Neutrophil (primary cell): ENCODE measurements around the gene EEF1AKMT2.

Experiments used
- H3K27ac ChIP-seq: fragments of 200-600 bp; sonication (generic); 2 replicates; pipeline ENCODE4 v1.5.1; 2016; ENCODE audit warnings: mild to moderate bottlenecking, moderate library complexity
- H3K27me3 ChIP-seq: fragments of 200-600 bp; sonication (generic); 2 replicates; pipeline ENCODE4 v1.6.0; 2016; ENCODE audit warnings: mild to moderate bottlenecking
- H3K36me3 ChIP-seq: fragments of 200-600 bp; sonication (generic); 2 replicates; pipeline ENCODE4 v1.5.1; 2017
- H3K4me1 ChIP-seq, 2 experiments: fragments of 200-600 bp in 1 of 2; sonication (generic) in 1 of 2; 1 replicate in 1 of 2; 2 replicates in 1 of 2; pipeline versions ENCODE4 v1.5.1 to v1.6.1; 2013 to 2016; ENCODE audit warnings: low read depth in 1 of 2, low read length in 1 of 2, mild to moderate bottlenecking in 1 of 2, moderate library complexity in 1 of 2; ENCODE audit not compliant: control insufficient read depth in 1 of 2, insufficient read depth in 1 of 2
- H3K4me3 ChIP-seq, 2 experiments: fragments of 200-600 bp in 1 of 2; sonication (generic) in 1 of 2; 1 replicate in 1 of 2; 2 replicates in 1 of 2; pipeline ENCODE4 v1.5.1; 2013 to 2016; ENCODE audit warnings: low read depth in 1 of 2, low read length in 1 of 2, mild to moderate bottlenecking in 1 of 2, moderate library complexity in 1 of 2
- H3K9me3 ChIP-seq: fragments of 200-600 bp; sonication (generic); 2 replicates; pipeline ENCODE4 v1.5.1; 2016
- TF ChIP-seq, protein P1 (sequence below): fragments of 200-600 bp; sonication (generic); IDR thresholded peaks from 2 replicates; pipeline ENCODE4 v1.5.1; 2016; ENCODE audit warnings: antibody characterized with exemption

The EEF1AKMT2 gene

GRCh38 chr10:124755581-124755980, 36.1 kb downstream of the EEF1AKMT2 start:
- H3K27me3 ChIP-seq = no peaks in the 10 kb centered on the region
- H3K4me3 ChIP-seq = no peak overlapping the region
- H3K27ac ChIP-seq = no peak overlapping the region
- no peaks in the 10 kb centered on the region for H3K9me3 ChIP-seq
- peaks cover 23% of the 10 kb centered on the region for H3K36me3 ChIP-seq
- H3K4me1 ChIP-seq = no peaks in the 10 kb centered on the region
- TF ChIP-seq, protein P1, sequence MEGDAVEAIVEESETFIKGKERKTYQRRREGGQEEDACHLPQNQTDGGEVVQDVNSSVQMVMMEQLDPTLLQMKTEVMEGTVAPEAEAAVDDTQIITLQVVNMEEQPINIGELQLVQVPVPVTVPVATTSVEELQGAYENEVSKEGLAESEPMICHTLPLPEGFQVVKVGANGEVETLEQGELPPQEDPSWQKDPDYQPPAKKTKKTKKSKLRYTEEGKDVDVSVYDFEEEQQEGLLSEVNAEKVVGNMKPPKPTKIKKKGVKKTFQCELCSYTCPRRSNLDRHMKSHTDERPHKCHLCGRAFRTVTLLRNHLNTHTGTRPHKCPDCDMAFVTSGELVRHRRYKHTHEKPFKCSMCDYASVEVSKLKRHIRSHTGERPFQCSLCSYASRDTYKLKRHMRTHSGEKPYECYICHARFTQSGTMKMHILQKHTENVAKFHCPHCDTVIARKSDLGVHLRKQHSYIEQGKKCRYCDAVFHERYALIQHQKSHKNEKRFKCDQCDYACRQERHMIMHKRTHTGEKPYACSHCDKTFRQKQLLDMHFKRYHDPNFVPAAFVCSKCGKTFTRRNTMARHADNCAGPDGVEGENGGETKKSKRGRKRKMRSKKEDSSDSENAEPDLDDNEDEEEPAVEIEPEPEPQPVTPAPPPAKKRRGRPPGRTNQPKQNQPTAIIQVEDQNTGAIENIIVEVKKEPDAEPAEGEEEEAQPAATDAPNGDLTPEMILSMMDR = no peak

DNA sequence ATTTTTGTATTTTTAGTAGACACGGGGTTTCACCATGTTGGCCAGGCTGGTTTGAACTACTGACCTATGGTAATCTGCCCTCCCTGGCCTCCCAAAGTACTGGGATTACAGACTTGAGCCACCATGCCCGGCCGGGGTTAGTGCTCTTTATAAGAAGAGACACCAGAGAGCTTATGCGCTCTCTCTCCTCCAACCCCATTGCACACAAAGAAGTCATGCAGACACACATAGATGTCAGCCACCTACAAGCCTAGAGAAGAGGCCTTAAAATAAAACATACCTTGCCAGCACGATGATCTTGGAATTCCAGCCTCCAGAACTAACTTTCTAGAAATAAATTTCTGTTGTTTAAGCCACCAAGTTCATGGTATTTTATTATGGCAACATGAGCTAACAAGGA, 37.5 kb downstream of the EEF1AKMT2 start:
- H3K4me1 ChIP-seq = no peaks in the 10 kb centered on the region
- TF ChIP-seq, protein P1 = no peak
- H3K9me3 ChIP-seq = no peaks in the 10 kb centered on the region
- no peak overlapping the region for H3K27ac ChIP-seq
- H3K36me3 ChIP-seq = peaks cover 13% of the 10 kb centered on the region
- no peaks in the 10 kb centered on the region for H3K27me3 ChIP-seq
- H3K4me3 ChIP-seq = no peak overlapping the region

- TF ChIP-seq, protein P1 = no peak
- Histone ChIP-seq H3K36me3 (no peaks in the 10 kb centered on the region), H3K27ac (no peak overlapping the region)
Measured at GRCh38 chr10:124748953-124749645, 42.6 kb downstream of the EEF1AKMT2 start.

DNA sequence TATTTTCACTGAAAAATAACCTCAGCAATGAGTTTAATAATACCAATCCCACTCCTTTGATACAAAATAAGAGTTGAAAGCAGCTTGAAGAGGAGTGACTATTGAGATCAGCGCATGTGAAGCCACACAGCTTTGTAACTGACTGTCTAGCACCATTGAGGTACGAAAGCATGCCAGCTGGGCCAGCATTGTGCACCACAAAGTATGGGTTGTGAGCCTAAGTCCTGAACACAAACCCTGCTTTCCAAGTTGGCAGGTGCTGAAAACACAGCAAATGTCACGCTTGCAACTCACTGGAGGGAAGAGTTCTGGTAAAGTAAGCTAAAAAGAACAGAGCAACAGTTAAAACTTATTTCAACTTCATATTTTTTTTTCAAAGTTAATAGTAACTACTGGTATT, 43.5 kb downstream of the EEF1AKMT2 start:
- H3K4me3 ChIP-seq = no peak overlapping the region
- TF ChIP-seq, protein P1 = no peak
- H3K36me3 ChIP-seq = no peaks in the 10 kb centered on the region
- no peak overlapping the region for H3K27ac ChIP-seq
- no peaks in the 10 kb centered on the region for H3K27me3 ChIP-seq
- H3K4me1 ChIP-seq = peaks cover 9 to 11% of the 10 kb centered on the region in 2 experiments
- no peaks in the 10 kb centered on the region for H3K9me3 ChIP-seq

More at GRCh38 chr10:124748953-124749645, 42.6 kb downstream of the EEF1AKMT2 start:
- H3K4me3 ChIP-seq = no peak overlapping the region
- peaks cover 9 to 11% of the 10 kb centered on the region in 2 experiments for H3K4me1 ChIP-seq
- no peaks in the 10 kb centered on the region for H3K9me3 ChIP-seq
- no peaks in the 10 kb centered on the region for H3K27me3 ChIP-seq

- TF ChIP-seq, protein P1 = no peak
- Histone ChIP-seq H3K4me3 (no peak overlapping the region), H3K4me1 (peaks cover 11% of the 10 kb centered on the region in 2 experiments), H3K9me3 (no peaks in the 10 kb centered on the region), H3K27ac (no peak overlapping the region), H3K27me3 (no peaks in the 10 kb centered on the region), H3K36me3 (no peaks in the 10 kb centered on the region)
Measured at GRCh38 chr10:124747745-124748144, 43.9 kb downstream of the EEF1AKMT2 start.
